GM21360 (cell line): Measurements from ENCODE around the gene FUT8.
"Not testable (repeated sequence)": the region's sequence is repeated elsewhere in the genome, so short reads cannot be mapped to it uniquely, and the experiment has no call there.

ENCODE experiments used
- ATAC-seq: cut with Tn5 transposase; IDR thresholded peaks from one replicate; pipeline ENCODE4 v1.9.1; 2021; ENCODE audit warnings: mild to moderate bottlenecking, moderate library complexity; ENCODE audit not compliant: unreplicated experiment

Gene FUT8

DNA sequence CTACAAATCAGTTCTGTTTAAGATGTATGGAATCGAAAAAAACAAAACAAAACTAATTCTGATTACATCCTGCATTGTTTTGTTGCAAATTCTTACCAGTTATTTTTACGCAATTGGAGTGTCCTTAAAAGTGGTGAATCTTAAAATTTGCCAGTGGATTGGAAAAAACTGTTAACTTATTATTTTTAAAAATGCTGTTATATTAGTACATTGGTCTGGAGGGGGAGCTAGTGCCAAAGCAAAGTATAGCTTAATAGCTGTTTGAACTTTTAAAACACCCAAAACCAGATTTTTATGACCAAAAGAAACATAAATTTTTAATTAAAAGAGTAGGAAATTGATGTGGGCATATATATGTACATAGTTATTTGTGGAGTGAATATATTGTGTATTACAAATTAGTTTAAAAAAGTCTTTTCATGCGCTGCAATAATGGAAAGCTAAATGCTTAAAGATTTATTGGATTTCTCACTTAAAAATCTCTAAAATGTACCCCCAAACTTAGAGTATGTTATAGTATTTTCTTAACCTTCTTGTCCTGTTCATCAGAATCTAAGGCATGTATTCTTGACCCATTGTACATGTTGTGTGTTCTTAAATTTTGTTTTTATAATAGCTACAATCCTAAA is 2.5 kb downstream of the FUT8 start:
- no peak for ATAC-seq

DNA sequence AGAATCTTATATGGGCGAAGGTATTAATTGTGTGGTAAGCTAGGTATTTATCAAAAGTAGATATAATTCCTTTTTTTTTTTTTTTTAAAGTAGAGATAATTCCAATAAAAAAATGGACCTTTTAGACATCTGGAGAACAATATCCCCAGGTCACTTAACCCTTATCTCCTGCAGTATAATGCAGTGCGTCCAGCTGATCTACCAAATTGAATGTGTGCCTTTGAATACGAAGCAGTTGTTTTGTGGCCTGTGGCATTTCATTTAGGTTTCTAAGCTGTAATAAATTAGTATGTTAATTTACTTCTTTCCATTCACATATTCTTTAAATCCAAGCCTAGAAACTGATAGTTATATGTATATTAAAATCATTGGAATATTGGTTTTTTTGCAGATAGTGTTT is 3.1 kb downstream of the FUT8 start:
- ATAC-seq = no peak

DNA sequence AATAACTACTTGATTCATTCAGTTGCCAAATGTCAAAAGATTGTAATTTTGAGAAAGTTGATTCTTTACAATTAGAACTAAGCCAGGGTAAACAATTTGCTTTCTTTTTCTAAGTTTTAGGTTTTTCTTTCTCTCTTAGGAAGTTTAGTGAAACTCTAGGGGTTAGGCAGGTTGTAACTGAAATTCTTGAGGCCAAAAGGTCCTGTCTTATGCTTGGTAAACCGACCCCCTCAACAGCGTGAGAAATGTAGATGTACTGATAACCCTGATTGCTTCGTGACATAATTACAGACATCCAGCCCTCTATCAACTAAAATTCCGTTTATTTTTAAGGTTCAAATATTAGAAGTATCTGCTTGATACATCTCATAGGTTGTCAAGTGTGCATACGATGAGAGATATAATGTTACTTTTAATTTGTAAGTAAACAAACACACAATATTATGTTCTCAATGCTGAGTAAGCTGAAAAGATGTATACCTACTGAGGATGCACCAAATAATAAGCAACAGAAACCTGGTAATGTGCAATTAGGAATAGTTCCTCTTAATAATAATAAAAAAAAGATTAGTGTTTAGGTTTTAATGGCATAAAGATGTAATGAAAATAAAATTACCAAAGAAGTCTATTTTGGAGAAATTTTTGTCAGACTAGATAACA is 7.2 kb downstream of the FUT8 start:
- no peak for ATAC-seq

DNA sequence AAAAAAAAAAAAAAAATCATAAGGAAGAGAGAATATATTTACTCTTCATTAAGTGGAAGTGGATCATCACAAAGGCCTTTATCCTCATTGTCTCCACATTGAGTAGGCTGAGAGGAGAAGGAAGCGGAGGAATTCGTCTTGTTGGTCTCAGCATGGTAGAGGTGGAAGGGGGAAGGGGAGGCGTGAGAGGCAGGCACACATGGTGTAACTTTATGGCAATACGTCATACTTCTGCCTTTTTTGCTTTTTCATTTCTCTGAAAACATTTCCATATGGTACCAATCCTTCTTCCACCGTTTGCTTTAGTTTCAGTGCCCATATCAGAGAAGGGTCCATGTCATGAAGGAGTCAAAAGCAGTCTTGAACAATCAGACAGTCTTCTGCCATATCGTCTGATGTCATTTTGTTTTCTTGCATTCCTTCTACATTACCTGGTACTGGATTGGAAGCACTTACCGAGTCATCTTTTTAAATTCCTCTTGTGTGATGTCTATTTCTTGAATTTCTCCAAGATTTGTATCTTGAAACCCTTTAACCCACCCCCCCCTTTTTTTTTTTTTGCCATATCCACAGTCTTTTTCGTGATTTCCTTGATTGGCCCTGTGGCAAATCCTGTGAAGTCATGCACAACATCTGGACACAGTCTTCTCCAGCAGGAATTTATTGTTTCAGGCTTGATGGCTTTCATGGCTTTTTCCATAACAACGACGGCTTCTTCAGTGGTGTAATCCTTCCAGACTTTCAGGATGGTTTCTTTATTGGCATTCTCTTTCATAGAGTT is 8.9 kb downstream of the FUT8 start:
- ATAC-seq = no peak

DNA sequence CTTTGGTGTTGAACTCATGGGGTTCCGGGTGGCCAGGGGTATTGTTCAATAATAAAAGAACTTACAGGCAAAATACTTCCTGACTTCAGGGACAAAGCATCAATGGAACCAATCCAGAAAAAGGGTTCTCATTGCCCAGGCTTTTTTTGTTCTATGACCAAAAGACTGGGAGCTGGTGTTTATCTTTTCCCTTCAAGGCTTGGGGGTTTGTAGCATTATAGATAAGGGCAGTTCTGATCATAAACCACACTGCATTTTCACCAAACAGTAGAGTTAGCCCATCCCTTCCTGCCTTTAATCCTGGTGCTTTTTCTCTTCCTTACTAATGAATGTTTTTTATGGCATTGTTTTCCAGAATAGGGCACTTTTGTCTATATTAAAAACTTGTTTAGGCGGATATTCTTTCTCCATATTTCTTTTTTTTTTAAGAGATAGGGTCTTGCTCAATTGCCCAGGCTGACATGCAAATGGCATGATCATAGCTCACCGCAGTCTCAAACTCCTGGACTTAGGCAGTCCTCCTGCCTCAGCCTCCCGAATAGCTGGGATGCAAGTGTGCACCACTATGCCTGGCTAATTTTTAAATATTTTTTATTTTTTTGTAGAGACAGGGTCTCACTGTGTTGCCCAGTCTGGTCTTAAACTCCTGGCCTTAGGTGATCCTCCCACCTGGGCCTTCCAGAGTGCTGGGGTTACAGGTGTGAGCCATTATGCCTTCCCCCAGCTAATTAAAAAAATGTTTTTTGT is 9.7 kb downstream of the FUT8 start:
- ATAC-seq = no peak

DNA sequence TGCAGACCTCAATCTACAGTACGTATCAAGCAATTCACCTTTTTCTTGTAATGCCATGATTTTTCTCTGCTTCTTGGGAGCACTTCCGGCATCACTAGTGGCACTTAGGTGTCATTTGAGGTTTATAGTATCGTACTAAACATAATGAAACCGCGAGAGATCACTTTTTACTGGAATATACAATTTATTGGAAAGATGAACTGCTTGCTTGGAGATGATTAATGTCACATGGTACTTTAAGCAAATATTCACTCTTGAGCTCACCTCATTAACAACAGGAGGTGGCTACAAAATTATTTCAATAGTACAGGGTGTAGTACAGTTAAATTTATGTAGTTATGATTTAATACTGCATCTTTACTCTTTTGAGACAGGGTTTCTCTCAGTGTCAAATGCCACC is 11.5 kb downstream of the FUT8 start:
- ATAC-seq = no peak

DNA sequence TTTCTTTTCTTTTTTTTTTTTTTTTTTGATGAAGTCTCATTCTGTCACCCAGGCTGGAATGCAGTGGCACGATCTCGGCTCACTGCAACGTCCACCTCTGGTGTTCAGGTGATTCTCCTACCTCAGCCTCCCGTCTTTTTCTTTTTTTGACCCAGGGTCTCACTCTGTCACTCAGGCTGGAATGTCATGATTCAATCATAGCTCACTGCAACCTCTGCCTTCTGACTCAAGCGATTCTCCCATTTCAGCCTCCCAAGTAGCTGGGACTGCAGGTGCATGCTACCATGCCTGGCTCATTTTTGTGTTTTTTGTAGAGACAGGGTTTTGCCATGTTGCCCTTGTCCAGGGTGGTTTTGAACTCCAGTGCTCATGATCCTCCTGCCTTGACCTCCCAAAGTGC is 12.0 kb downstream of the FUT8 start:
- no peak for ATAC-seq

DNA sequence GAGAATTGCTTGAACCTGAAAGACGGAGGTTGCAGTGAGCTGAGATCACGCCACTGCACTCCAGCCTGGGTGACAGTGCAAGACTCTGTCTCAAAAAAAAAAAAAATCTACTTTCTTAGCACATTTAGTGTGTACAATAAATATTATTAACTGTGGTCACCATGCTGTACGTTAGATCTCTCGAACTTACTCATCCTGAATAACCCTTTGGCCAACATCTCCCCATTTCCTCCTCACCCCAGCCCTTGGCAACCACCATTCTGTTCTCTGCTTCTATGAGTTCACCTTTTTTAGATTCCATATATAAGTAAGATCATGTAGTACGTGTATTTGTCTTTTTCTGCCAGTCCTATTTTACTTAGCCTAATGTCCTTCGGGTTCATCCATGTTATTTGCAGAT is 13.4 kb downstream of the FUT8 start:
- no peak for ATAC-seq

DNA sequence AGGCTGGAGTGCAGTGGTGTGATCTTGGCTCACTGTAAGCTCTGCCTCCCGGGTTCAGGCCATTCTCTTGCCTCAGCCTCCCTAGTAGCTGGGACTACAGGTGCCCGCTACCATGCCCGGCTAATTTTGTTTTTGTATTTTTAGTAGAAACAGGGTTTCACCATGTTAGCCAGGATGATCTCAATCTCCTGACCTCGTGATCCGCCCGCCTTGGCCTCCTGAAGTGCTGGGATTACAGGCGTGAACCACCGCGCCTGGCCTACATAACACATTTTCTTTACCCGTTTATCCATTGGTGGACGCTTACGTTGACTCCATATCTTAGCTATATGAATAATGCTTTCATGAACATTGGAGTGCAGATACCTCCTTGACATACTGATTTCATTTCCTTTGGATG is 14.4 kb downstream of the FUT8 start:
- not testable (repeated sequence) for ATAC-seq

DNA sequence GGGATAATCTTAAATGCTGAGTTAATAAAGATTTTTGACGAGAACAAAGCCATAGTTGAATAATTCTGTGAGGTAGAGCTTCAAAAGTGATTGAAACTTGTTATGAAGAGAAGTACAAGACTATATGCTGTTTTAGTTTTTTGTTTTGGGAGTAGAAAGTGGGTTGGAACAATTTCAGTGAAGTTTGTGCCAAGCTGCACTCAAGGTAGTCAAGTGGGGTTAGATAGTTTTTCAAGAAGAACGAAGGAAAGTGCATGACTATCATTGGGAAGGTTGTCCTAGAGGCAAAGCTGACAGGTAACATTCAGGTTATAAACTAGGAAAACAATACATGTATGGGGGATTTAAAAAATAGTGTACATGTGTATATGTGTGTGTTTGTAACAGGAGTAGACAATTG is 16.2 kb downstream of the FUT8 start:
- no peak for ATAC-seq

DNA sequence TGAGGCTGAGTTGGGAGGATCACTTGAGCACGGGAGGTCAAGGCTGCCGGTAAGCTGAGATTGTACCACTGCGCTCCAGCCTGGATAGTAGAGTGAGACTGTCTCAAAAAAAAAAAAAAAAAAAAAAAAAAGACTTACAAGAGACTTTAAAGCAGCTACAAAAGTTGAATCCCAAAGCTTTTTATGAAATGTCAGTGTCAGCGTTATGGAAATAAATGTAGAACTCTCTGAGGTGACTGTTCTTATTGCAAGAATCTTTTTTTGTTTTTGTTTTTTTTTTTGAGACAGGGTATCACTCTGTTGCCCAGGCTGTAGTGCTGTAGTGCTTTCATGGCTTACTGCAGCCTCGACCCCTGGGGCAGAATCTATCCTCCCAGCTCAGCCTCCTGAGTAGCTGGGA is 17.2 kb downstream of the FUT8 start:
- no peak for ATAC-seq

DNA sequence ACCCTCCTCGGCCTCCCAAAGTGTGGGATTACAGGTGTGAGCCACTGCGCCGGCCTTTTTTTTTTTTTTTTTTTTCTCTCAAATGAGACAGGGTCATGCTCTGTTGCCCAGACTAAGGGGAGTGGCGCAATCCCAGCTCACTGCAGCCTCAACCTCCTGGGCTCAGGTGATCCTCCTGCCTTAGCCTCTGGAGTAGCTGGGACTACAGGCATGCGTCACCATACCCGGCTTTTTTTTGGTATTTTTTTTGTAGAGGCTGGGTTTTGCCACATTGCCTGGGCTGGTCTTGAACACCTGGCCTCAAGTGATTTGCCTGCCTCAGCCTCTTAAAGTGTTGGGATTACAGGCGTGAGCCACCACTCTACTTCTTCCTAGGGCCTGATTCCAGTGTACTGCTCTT is 18.7 kb downstream of the FUT8 start:
- ATAC-seq = no peak

DNA sequence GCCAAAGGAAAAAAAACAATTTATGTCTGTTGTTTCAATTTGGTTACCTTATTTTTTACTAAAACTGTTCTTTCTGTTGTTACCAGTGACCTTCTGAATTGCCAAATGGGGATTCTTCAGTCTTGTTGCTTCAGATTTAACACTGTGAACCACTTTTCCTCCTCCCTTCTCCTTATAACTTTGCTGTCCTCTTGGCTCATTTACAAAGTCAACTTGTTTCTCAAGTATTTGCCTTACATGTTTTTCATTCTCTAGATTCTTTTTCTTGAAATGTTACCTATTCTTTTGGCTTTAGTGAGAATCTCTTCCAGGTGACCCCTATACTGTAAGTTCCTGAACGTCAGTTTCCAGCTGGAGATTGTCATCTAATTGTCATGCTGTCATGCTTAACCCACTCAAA is 19.4 kb downstream of the FUT8 start:
- ATAC-seq = no peak

DNA sequence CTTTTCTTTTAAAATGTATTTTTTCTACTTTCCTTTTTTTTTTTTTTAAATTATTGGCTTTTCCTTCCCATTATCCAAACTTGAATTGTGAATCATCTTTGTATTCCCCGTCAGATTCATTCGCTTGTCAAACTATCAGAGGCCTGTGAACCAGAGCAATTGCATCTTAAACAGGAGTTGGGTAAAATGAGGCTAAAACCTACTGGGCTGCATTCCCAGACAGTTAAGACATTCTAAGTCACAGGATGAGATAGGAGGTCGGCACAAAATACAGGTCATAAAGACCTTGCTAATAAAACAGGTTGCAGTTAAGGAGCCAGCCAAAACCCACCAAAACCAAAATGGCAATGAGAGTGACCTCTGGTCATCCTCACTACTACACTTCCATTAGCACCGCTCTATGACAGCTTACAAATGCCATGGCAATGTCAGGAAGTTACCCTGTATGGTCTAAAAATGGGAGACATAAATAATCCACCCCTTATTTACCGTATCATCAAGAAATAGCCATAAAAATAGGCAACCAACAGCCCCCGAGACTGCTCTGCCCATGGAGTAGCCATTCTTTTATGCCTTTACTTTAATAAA is 19.9 kb downstream of the FUT8 start:
- no peak for ATAC-seq

DNA sequence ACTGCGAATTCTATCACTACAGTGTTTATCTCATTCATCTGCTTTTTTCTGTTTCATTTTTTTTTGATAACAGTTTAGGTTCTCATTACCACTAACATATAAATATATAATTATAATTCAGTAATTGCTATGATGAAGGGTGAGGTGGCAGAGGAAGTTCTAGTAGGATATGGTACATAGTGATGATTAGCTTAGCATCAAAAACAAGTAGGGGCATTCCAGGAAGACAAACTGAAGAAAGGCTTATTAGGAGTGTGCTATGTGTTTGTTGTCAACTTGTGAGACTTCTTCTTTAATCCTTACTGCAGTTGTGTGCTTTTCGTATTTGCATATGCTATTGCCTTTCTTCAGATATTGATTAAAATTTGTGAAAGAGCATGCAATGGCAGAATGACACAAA is 20.6 kb downstream of the FUT8 start:
- ATAC-seq = no peak

DNA sequence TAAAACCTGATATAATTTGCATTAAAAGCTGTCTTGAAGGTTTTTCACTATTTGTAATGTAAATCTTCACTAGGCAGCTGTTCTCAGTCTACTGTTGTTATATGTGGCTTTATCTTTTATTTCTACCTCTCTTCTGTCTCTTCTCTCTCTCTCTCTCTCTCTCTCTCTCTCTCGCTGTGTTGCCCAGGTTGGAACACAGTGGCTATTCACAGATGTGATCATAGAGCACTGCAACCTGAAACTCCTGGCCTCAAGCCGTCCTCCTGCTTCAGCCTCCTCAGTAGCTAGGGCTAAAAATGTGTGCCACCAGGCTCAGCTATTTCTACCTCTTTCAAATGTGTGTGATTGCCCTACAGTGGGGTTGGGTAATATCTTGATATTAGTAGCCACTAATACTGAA is 21.1 kb downstream of the FUT8 start:
- ATAC-seq = no peak

DNA sequence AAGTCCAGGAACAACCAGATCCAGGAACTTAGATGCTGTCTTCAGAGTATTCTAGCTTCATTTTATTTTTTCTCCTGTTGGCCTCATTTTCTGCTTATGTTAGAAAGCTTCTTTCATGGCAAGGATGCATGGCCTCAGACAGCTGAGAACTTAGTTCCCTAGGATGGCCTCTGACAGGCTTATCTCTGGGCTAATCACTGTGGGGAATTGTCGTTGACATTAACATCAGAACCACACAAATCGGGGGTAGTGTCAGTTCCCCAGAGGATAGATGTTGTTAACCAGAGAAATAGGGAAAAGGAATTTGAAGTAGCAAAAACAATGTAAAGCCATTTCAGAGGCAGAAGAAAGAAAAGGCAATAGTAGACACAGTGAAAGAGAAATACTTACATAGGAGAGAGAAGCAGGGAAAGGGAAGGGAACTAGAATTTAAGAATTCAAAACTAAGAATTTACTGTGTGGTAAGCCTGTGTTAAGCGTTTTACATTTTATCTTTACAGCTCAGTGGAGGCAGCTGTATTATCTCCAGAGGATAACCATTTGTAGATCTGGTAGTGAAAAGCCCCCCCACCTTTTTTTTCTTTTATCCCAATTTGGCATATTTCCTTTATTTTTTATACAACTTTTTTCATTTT is 21.8 kb downstream of the FUT8 start:
- no peak for ATAC-seq

DNA sequence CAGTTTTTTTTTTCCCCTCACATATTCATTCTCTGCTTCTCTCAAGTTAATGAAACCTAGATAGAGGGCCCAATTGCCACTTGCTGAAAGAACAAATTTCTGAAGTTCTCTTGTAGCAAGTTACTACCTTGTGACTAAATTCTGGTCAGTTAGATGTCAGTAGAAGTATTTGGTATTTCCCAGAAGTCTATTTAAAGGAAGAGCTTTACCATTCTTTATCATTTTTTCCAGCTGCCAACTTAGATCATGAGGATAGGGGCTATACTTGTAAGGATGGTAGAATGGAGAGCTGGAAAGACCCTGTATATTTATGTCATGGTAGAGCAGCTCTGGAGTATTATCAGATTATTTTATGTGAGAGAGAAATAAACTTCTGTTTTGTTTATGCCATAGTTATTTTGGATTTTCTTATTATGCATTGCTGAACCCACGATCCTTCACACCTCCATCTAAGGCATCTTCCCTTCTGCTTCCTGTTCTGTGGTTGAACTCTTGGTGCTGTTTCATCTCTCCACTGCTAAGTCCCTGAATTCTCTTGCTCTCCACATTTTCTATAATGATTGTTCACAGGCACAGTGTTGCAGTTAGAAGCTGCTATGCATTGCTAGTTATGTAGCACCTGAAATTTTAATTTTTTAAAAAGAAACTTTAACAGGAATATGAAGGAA is 25.9 kb downstream of the FUT8 start:
- ATAC-seq = no peak

DNA sequence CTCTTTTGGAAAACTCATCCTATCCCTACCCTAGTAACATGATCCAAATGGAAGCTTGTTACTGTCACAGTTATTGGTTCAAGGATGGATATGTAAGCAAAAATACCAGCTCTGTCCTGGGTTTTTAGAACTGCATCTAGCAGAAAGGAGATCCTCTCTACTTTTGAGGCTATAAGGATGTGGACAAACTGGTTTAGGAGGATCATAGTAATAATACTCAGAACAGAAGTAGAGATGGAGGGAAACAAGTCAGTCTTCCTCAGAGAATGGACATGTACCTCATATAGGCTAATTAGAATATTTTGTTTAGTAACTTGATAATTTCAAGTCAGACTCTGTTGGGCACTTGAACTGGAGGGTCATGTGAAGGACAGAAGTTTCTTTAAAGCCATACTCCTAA is 26.6 kb downstream of the FUT8 start:
- ATAC-seq = no peak

DNA sequence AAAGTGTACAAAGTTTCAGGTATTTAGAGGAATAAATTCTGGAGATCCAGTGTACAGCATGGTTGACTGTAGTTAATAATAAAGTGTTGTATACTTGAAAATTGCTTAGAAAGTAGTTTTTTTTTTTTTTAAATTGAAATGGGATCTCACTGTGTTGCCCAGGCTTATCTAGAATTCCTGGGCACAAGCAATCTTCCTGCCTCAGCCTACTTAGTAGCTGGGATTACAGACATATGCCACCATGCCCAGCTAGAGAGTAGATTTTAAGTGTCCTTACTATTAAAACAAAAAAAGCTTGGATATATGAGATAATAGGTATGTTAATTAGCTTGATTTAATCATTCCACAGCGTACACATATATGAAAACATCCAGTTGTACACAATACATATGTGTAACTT is 27.7 kb downstream of the FUT8 start:
- ATAC-seq = no peak
